ENCODE results near the gene CLUH. TPM values are rescaled to one million over a fixed set of nuclear protein-coding genes. Genes with fewer than 3 reads are reported as not detected.

Gene CLUH
- total and polyA plus RNA-seq, 2 experiments from 2014 or later = 16.3 to 32.7 TPM

- Histone ChIP-seq H3K9ac (no peak overlapping the region), H3K27me3 (replicated peaks; ENCODE audit: insufficient read depth) (no peaks in the 10 kb centered on the region), H3K9me3 (ENCODE audit: low read depth) (no peaks in the 10 kb centered on the region), H2AFZ (no peak overlapping the region), H3F3A (ENCODE audit: insufficient read depth) (peaks cover 75% of the 10 kb centered on the region), H3K4me3 (no peak overlapping the region), H3K27ac (no peak overlapping the region), H3K4me1 (ENCODE audit: insufficient read depth) (peaks cover 19% of the 10 kb centered on the region), H4K20me1 (ENCODE audit: insufficient read depth) (peaks cover 5% of the 10 kb centered on the region; the same call in 1 of the 2 replicates), H3K9me2 (ENCODE audit: insufficient read depth) (no peaks in the 10 kb centered on the region), H3K36me3 (ENCODE audit: low read depth) (peaks cover 56% of the 10 kb centered on the region), H3K79me2 (ENCODE audit: insufficient read depth) (peaks cover 35% of the 10 kb centered on the region), H3K4me2 (ENCODE audit: unreplicated experiment) (no peak overlapping the region)
- TF ChIP-seq EZH2 (IDR thresholded peaks at IDR 0.05; ENCODE audit: insufficient read depth, poor library complexity, severe bottlenecking) (no peak), EZH2phosphoT487 (IDR thresholded peaks at IDR 0.05; ENCODE audit: insufficient read depth, low read depth) (no peak)
- in situ Hi-C loops (cut with MboI) = no loop called here
- DNase-seq = no peak
- 87 to 92% methylated on average over 18 of the region's 18 CpGs for WGBS, 2 experiments (ENCODE audit: low coverage in 1 of 2, low lambda C conversion rate in 2 of 2, missing lambda C conversion rate in 2 of 2)
These were observed 27.0 kb downstream of the CLUH start for GRCh38 chr17:2684549-2684948.

- no peak for DNase-seq
- Histone ChIP-seq H3K9me3 (ENCODE audit: low read depth) (no peaks in the 10 kb centered on the region), H3K4me3 (no peak overlapping the region), H3K4me2 (ENCODE audit: unreplicated experiment) (no peak overlapping the region), H3F3A (ENCODE audit: insufficient read depth) (peaks cover 71% of the 10 kb centered on the region), H4K20me1 (ENCODE audit: insufficient read depth) (peaks cover 5% of the 10 kb centered on the region; the same call in 1 of the 2 replicates), H3K27me3 (replicated peaks; ENCODE audit: insufficient read depth) (no peaks in the 10 kb centered on the region), H2AFZ (no peak overlapping the region), H3K4me1 (ENCODE audit: insufficient read depth) (peaks cover 19% of the 10 kb centered on the region), H3K79me2 (ENCODE audit: insufficient read depth) (peaks cover 42% of the 10 kb centered on the region), H3K9ac (no peak overlapping the region), H3K9me2 (ENCODE audit: insufficient read depth) (no peaks in the 10 kb centered on the region), H3K36me3 (ENCODE audit: low read depth) (peaks cover 59% of the 10 kb centered on the region), H3K27ac (no peak overlapping the region)
- TF ChIP-seq EZH2 (IDR thresholded peaks at IDR 0.05; ENCODE audit: insufficient read depth, poor library complexity, severe bottlenecking) = no peak
- no peak for TF ChIP-seq EZH2phosphoT487 (IDR thresholded peaks at IDR 0.05; ENCODE audit: insufficient read depth, low read depth)
- in situ Hi-C loops (cut with MboI) = no loop called here
- WGBS, 2 experiments (ENCODE audit: low coverage in 1 of 2, low lambda C conversion rate in 2 of 2, missing lambda C conversion rate in 2 of 2) = 95 to 96% methylated on average over 8 of the region's 8 CpGs
These were observed 27.7 kb downstream of the CLUH start for GRCh38 chr17:2683912-2684311.

GRCh38 chr17:2682176-2682938, 29.2 kb downstream of the CLUH start:
- Histone ChIP-seq H3K79me2 (ENCODE audit: insufficient read depth) (peaks cover 54% of the 10 kb centered on the region), H3K4me1 (ENCODE audit: insufficient read depth) (peaks cover 16% of the 10 kb centered on the region), H3K9ac (no peak overlapping the region), H3K36me3 (ENCODE audit: low read depth) (peaks cover 66% of the 10 kb centered on the region), H3K9me2 (ENCODE audit: insufficient read depth) (no peaks in the 10 kb centered on the region), H2AFZ (no peak overlapping the region), H4K20me1 (ENCODE audit: insufficient read depth) (peaks cover 5% of the 10 kb centered on the region; the same call in 1 of the 2 replicates), H3F3A (ENCODE audit: insufficient read depth) (peaks cover 55% of the 10 kb centered on the region), H3K27ac (no peak overlapping the region), H3K4me3 (no peak overlapping the region), H3K9me3 (ENCODE audit: low read depth) (no peaks in the 10 kb centered on the region), H3K27me3 (replicated peaks; ENCODE audit: insufficient read depth) (no peaks in the 10 kb centered on the region), H3K4me2 (ENCODE audit: unreplicated experiment) (no peak overlapping the region)
- TF ChIP-seq EZH2 (IDR thresholded peaks at IDR 0.05; ENCODE audit: insufficient read depth, poor library complexity, severe bottlenecking) (no peak), EZH2phosphoT487 (IDR thresholded peaks at IDR 0.05; ENCODE audit: insufficient read depth, low read depth) (no peak)
- WGBS, 2 experiments (ENCODE audit: low coverage in 1 of 2, low lambda C conversion rate in 2 of 2, missing lambda C conversion rate in 2 of 2) = 80 to 81% methylated on average over 3 of the region's 3 CpGs
- DNase-seq = no peak
- in situ Hi-C loops (cut with MboI) = no loop called here

GRCh38 chr17:2681650-2682049, 29.9 kb downstream of the CLUH start:
- no peak for DNase-seq
- H3K36me3 ChIP-seq (ENCODE audit: low read depth) = peaks cover 66% of the 10 kb centered on the region
- H3K9ac ChIP-seq = no peak overlapping the region
- H3K9me3 ChIP-seq (ENCODE audit: low read depth) = no peaks in the 10 kb centered on the region
- no peak overlapping the region for H3K27ac ChIP-seq
- H3F3A ChIP-seq (ENCODE audit: insufficient read depth) = peaks cover 50% of the 10 kb centered on the region
- no peak for TF ChIP-seq EZH2phosphoT487 (IDR thresholded peaks at IDR 0.05; ENCODE audit: insufficient read depth, low read depth)
- no peak for TF ChIP-seq EZH2 (IDR thresholded peaks at IDR 0.05; ENCODE audit: insufficient read depth, poor library complexity, severe bottlenecking)
- H3K79me2 ChIP-seq (ENCODE audit: insufficient read depth) = peaks cover 61% of the 10 kb centered on the region
- H3K27me3 ChIP-seq (replicated peaks; ENCODE audit: insufficient read depth) = no peaks in the 10 kb centered on the region
- H4K20me1 ChIP-seq (ENCODE audit: insufficient read depth) = peaks cover 5% of the 10 kb centered on the region; the same call in 1 of the 2 replicates
- in situ Hi-C loops (cut with MboI) = no loop called here
- no peaks in the 10 kb centered on the region for H3K9me2 ChIP-seq (ENCODE audit: insufficient read depth)
- 98% methylated on average over 7 of the region's 7 CpGs for WGBS, 2 experiments (ENCODE audit: low coverage in 1 of 2, low lambda C conversion rate in 2 of 2, missing lambda C conversion rate in 2 of 2)
- peaks cover 9% of the 10 kb centered on the region for H3K4me1 ChIP-seq (ENCODE audit: insufficient read depth)
- no peak overlapping the region for H3K4me2 ChIP-seq (ENCODE audit: unreplicated experiment)
- no peak overlapping the region for H3K4me3 ChIP-seq
- no peak overlapping the region for H2AFZ ChIP-seq
